CD4-positive, alpha-beta T cell treated with Interleukin-4 for 1 hour (primary cell): Measurements from ENCODE around the gene SORL1.

Experiments
- DNase-seq, 2 donors: peaks; one replicate each; pipeline ENCODE4 v3.0.0-alpha.2; 2020 to 2022

Gene SORL1

GRCh38 chr11:121670805-121671282 lies 218.7 kb downstream of the SORL1 start:
- no peak for DNase-seq

- DNase-seq = no peak
Observed at GRCh38 chr11:121671283-121672168, 219.4 kb downstream of the SORL1 start.

GRCh38 chr11:121672630-121673487 lies 220.7 kb downstream of the SORL1 start:
- DNase-seq = no peak

- DNase-seq = no peak
Observed at GRCh38 chr11:121681550-121682268, 229.6 kb downstream of the SORL1 start.
